ENCODE results near the gene EPB41L4A.

DNA sequence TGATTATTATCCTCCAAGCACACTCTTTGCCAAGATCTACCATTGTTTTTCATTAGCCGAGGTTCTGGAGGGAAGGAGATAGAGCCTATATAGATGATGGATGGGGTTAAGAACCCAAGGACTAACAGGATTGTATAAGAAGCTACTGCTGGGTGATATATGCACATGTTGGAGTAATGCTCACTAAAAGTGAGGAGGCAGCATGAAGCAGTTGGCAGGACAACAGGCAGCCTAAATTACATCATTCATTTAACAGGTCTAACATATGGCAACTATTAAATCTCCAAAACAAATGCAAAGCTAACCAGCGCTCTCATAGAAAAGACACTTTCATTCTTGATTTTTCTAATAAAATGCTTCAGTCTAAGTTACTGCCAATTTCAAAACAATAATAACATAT lies 293.2 kb downstream of the EPB41L4A start:
- TF ChIP-seq CTCF (IDR thresholded peaks at IDR 0.05) (no peak), POLR2A (IDR thresholded peaks at IDR 0.05) (no peak)

Data from body of pancreas (tissue), 4 donors.